Measurements from ENCODE around the gene SCARB1. TPM values are rescaled to one million over a fixed set of nuclear protein-coding genes. Genes with fewer than 3 reads are reported as not detected.
A peak's percentile ranks its signal among the peaks of the same experiment; 100 is the strongest.

The SCARB1 gene
- total and polyA plus RNA-seq, 2 of the 13 experiments (the other 11 are each of a cell fraction or from before 2014, with no cell fraction given): 63.4 to 160 TPM

DNA sequence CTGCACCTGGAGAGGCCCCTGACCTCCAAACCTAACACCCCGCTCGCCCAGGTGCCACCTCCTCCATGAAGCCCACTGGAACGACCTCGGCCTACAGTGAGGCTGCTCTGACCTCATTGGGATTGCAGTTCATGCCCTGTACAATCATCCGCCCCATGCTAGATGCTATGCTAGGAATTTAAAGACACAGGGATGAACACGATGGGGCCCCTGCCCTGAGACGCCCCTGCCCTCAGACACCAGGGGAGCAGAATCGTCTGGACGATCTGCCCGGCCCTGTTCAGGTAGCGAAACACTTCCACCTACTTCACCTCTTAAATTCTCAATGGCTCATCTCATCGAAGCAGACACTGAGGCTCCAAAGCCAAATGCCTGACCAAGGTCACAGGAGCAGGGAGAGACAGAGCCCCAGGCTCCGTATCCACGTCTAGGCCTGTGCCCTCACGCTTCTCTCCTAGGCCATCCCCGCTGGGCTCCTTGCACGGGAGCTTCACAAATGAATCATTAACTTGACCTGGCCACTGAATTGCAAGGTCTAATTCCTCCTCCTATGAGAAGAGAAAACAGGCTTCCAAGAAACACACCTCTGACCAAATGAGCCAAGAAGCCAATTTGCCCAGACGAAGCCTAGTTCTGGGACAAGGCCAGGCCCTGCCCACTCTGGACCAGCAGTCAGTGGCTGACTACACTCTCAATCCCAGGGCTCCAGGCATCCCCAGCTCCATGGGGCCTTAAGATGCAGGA, 35.2 kb downstream of the SCARB1 start (continued):
- TF ChIP-seq HOXA5 (CRISPR knock-in tag; IDR thresholded peaks at IDR 0.05) (no peak), ZNF768 (CRISPR knock-in tag; IDR thresholded peaks at IDR 0.05) (no peak), ZNF30 (CRISPR knock-in tag; IDR thresholded peaks at IDR 0.05) (no peak), POLR2AphosphoS2 (IDR thresholded peaks at IDR 0.05; ENCODE audit: low read depth, low read length) (no peak), BRD4 (CRISPR knock-in tag; IDR thresholded peaks at IDR 0.05) (peak; percentile 35; the same call in 1 of the 2 replicates), ZNF234 (CRISPR knock-in tag; conservative IDR thresholded peaks at IDR 0.05) (no peak), ZFP36L1 (CRISPR knock-in tag; IDR thresholded peaks at IDR 0.05) (no peak), NCOA2 (CRISPR knock-in tag; IDR thresholded peaks at IDR 0.05) (no peak; the same call in 1 of the 2 replicates), FOXJ3 (CRISPR knock-in tag; IDR thresholded peaks at IDR 0.05; ENCODE audit: borderline replicate concordance) (no peak), ZNF17 (CRISPR knock-in tag; IDR thresholded peaks at IDR 0.05) (no peak), RAD51 (IDR thresholded peaks at IDR 0.05; ENCODE audit: borderline replicate concordance) (no peak), MEIS1 (CRISPR knock-in tag; IDR thresholded peaks at IDR 0.05; ENCODE audit: borderline replicate concordance) (no peak), ZKSCAN1 (IDR thresholded peaks at IDR 0.05; ENCODE audit: low read length) (0 out of 2 replicates have a peak, but pooled peaks have one; percentile 14), FOXC1 (CRISPR knock-in tag; IDR thresholded peaks at IDR 0.05; ENCODE audit: borderline replicate concordance) (peak; percentile 8; the same call in 1 of the 2 replicates), SMC3 (IDR thresholded peaks at IDR 0.05; ENCODE audit: low read length) (no peak), ZNF577 (CRISPR knock-in tag; IDR thresholded peaks at IDR 0.05; ENCODE audit: borderline replicate concordance, low read depth) (no peak), RBM22 (optimal IDR thresholded peaks at IDR 0.05; ENCODE audit: low read length) (peak; percentile 57)
- TF ChIP-seq, protein P1, sequence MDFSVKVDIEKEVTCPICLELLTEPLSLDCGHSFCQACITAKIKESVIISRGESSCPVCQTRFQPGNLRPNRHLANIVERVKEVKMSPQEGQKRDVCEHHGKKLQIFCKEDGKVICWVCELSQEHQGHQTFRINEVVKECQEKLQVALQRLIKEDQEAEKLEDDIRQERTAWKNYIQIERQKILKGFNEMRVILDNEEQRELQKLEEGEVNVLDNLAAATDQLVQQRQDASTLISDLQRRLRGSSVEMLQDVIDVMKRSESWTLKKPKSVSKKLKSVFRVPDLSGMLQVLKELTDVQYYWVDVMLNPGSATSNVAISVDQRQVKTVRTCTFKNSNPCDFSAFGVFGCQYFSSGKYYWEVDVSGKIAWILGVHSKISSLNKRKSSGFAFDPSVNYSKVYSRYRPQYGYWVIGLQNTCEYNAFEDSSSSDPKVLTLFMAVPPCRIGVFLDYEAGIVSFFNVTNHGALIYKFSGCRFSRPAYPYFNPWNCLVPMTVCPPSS (IDR thresholded peaks at IDR 0.05): no peak
- TF ChIP-seq, protein P2, sequence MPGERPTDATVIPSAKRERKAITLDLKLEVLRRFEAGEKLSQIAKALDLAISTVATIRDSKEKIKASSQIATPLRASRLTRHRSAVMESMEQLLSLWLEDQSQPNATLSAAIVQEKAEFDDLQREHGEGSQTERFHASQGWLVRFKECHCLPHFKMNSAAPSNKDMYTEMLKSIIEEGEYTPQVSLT (CRISPR knock-in tag; IDR thresholded peaks at IDR 0.05; ENCODE audit: borderline replicate concordance, low read depth): no peak
- TF ChIP-seq, protein P3, sequence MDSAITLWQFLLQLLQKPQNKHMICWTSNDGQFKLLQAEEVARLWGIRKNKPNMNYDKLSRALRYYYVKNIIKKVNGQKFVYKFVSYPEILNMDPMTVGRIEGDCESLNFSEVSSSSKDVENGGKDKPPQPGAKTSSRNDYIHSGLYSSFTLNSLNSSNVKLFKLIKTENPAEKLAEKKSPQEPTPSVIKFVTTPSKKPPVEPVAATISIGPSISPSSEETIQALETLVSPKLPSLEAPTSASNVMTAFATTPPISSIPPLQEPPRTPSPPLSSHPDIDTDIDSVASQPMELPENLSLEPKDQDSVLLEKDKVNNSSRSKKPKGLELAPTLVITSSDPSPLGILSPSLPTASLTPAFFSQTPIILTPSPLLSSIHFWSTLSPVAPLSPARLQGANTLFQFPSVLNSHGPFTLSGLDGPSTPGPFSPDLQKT (CRISPR knock-in tag; IDR thresholded peaks at IDR 0.05; ENCODE audit: borderline replicate concordance): no peak
- TF ChIP-seq, protein P4, sequence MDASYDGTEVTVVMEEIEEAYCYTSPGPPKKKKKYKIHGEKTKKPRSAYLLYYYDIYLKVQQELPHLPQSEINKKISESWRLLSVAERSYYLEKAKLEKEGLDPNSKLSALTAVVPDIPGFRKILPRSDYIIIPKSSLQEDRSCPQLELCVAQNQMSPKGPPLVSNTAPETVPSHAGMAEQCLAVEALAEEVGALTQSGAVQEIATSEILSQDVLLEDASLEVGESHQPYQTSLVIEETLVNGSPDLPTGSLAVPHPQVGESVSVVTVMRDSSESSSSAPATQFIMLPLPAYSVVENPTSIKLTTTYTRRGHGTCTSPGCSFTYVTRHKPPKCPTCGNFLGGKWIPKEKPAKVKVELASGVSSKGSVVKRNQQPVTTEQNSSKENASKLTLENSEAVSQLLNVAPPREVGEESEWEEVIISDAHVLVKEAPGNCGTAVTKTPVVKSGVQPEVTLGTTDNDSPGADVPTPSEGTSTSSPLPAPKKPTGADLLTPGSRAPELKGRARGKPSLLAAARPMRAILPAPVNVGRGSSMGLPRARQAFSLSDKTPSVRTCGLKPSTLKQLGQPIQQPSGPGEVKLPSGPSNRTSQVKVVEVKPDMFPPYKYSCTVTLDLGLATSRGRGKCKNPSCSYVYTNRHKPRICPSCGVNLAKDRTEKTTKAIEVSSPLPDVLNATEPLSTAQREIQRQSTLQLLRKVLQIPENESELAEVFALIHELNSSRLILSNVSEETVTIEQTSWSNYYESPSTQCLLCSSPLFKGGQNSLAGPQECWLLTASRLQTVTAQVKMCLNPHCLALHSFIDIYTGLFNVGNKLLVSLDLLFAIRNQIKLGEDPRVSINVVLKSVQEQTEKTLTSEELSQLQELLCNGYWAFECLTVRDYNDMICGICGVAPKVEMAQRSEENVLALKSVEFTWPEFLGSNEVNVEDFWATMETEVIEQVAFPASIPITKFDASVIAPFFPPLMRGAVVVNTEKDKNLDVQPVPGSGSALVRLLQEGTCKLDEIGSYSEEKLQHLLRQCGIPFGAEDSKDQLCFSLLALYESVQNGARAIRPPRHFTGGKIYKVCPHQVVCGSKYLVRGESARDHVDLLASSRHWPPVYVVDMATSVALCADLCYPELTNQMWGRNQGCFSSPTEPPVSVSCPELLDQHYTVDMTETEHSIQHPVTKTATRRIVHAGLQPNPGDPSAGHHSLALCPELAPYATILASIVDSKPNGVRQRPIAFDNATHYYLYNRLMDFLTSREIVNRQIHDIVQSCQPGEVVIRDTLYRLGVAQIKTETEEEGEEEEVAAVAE (CRISPR knock-in tag; IDR thresholded peaks at IDR 0.05; ENCODE audit: borderline replicate concordance): no peak
- TF ChIP-seq, protein P5, sequence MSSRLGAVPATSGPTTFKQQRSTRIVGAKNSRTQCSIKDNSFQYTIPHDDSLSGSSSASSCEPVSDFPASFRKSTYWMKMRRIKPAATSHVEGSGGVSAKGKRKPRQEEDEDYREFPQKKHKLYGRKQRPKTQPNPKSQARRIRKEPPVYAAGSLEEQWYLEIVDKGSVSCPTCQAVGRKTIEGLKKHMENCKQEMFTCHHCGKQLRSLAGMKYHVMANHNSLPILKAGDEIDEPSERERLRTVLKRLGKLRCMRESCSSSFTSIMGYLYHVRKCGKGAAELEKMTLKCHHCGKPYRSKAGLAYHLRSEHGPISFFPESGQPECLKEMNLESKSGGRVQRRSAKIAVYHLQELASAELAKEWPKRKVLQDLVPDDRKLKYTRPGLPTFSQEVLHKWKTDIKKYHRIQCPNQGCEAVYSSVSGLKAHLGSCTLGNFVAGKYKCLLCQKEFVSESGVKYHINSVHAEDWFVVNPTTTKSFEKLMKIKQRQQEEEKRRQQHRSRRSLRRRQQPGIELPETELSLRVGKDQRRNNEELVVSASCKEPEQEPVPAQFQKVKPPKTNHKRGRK (CRISPR knock-in tag; IDR thresholded peaks at IDR 0.05): no peak
